NCI-H460 (cell line): ENCODE results near the gene HOXB2. TPM values are rescaled to one million over a fixed set of nuclear protein-coding genes. Genes with fewer than 3 reads are reported as not detected.

Source experiments
- DNase-seq: peaks from one replicate; pipeline ENCODE4 v3.0.0-alpha.2; 2016; ENCODE audit warnings: low read depth; ENCODE audit errors: extremely low read depth
- total RNA-seq: library from RNA; depleted of rRNA; stranded (reverse); fragments of >200 nt; shearing (Covaris generic); gene quantifications from 2 replicates; pipeline ENCODE4 v1.2.3, GENCODE V29; 2014

The HOXB2 gene
- total RNA-seq, 1 experiment from 2014 or later: not detected

GRCh38 chr17:48579760-48580554 lies 35.0 kb upstream of the HOXB2 start:
- DNase-seq: no peak

DNA sequence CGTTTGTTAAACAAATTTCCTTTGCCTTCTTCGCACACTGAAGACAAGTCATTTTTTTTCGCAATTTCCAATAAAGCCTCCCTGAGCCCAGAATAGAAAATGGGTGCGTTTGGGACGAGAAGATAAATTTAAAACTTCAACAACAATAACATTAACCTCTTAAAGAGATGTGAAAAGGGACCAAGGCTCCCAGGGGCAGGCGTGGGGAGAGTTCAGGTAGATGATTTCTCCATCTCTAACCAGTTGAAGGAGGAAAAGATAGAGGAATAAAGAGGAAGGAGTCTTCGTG lies 34.5 kb upstream of the HOXB2 start:
- no peak for DNase-seq

DNA sequence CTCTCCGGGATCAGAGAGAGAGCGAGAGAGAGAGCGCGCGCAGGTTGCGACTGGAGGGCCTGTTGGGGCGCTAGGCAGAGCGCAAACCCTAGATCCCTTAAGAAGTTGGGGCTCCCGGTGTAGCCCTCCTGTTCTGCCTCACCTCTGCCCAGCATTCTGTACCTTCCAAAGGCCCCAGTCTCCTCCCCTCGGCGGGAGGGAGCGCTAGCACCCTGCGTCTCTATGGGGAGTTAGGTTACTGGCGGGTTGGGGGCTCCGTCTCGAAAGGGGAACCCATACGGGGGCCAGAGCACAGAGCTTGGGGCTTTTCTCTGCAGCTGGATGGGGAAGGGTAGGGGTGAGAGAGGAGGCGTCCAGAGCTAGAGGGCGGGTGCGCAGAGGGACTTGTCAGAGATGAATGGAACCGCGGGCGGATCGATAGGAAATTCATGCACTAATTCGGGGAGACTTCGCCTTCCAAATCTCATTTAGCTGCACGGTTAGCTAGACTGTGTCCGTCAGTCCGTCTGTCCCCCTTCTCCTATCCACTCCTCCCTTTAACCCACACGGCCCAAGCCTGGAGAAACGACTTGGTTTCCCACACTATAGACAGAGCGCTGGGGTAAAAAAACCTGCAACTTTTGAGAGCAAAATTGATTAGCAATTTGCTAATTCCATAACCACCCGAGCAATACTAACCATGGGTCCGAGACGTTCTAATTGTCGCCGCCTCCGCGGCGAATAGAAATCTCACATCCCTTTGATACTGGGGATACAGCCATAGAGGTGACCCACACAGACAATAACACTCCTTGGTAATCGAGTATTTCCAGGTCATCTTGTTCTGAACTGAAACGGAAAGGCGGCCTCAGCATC lies 33.9 kb upstream of the HOXB2 start:
- no peak for DNase-seq

- no peak for DNase-seq
These were observed 33.2 kb upstream of the HOXB2 start, which contains the start of gene HOXB4 for GRCh38 chr17:48577946-48578615. Gene HOXB4, minus strand, starts transcription at chr17:48578350. Its CDS starts 31 bp downstream, at chr17:48578319.

DNA sequence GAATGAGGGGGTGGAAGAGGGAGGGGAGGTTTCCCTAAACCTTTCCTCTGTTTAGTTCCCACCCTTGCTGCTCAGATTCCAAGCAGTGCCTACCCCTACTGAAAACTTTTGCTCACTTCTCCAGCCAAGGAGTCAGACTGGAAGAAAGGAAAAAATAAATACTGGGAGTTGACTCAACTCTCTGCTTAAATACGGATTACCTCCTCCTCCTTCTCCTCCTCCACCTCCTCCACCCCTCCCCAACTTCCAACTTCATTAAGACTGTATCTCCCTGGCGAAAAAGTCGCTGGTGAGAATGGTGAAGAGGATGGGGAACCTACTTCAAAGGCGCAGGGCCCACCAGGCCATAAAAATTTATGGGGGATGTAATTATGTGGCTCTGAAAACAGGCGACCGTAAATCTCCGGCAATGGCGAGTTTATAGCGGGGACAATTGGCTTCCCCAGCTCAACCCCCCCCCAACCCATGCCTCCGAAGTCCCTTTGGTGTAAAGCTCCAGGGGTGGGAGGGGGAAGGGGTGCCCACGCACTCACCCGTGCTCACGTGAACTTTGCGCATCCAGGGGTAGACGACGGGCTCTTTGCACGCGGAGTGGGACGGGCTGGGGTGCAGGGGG lies 32.5 kb upstream of the HOXB2 start:
- DNase-seq: no peak

DNA sequence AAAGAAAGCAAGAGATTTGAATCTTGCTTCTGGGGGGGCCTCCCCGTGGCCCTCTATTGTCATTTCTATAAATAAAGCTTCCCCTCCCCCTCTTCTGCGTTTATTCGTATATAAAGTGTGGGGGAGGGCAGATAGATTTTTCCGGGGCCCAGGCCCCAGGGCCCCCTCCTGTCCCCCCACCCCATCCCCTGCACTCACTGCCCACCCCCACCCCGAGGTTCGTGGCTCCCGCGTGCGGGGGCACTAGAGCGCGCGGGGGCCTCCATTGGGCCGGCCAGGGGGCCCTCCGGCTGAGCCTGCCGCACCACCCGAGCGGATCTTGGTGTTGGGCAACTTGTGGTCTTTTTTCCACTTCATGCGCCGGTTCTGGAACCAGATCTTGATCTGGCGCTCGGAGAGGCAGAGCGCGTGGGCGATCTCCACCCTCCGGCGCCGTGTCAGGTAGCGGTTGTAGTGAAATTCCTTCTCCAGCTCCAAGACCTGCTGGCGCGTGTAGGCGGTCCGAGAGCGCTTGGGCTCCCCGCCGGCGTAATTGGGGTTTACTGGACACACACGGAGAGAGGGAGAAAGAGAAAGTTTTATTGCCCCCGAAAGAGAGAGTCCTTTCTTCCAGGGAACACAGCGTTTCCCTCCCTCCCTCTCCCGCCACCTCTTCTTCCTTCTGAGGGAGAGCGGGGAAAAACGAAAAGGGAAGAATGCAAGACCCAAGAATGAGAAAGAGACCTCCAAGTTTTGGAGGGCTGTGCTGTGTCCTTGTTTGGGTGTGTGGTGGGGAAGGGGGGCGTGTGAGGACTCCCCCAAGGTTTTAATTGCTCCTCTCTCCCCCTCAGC lies 31.8 kb upstream of the HOXB2 start:
- no peak for DNase-seq

GRCh38 chr17:48575673-48576478 lies 31.0 kb upstream of the HOXB2 start:
- no peak for DNase-seq

DNA sequence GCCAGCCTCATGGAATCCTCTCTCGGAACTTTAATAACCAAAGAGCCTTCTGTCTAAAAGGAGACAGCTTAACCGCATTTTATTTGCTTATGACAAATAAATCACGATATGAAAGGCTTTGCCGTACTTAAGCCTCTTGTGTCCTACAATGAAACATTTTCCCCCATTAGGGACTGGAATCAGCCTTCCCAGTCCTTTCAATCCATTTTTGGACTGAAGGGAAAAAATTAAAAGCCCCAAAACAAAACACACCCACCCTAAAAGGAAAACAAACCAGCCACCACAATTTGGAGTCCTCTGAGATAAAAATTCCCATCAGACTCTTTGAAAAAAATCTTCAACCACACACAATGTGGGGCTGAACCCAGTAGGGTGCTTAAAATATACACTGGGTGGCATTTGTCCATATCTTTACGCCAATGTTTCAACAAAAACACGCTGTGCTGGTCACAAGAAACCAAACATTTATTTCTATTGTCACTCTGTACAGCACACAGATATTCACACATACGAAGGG lies 30.2 kb upstream of the HOXB2 start:
- no peak for DNase-seq

DNA sequence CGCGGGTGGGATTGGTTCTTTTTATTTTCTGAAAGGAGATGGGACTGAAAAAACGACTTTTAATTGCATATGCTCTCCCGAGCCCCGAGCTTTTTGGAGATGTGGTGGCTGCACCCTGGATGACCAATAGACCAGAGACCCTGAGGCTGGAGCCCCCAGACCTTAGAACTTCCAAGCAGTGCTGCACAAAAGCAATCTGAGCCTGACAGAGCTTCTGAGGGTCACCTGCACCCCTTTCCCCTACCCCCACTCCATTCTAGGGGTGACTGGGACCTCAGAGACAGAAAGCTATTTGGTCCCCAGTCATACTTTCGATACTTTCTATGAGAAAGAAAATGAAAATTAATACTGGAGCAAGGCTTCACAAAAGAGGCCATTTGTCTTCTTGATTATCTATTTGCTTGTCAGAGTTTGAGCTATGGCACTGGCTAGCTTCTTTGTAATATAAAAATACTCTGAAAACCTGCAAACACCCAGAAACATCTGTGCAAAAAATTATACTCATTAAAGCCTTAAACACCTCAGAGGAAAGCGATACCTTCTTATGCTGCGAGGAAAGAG lies 29.7 kb upstream of the HOXB2 start:
- DNase-seq: no peak

- DNase-seq: no peak
These were observed 27.0 kb upstream of the HOXB2 start for GRCh38 chr17:48571826-48572417.

GRCh38 chr17:48571024-48571818 lies 26.3 kb upstream of the HOXB2 start:
- DNase-seq: no peak

DNA sequence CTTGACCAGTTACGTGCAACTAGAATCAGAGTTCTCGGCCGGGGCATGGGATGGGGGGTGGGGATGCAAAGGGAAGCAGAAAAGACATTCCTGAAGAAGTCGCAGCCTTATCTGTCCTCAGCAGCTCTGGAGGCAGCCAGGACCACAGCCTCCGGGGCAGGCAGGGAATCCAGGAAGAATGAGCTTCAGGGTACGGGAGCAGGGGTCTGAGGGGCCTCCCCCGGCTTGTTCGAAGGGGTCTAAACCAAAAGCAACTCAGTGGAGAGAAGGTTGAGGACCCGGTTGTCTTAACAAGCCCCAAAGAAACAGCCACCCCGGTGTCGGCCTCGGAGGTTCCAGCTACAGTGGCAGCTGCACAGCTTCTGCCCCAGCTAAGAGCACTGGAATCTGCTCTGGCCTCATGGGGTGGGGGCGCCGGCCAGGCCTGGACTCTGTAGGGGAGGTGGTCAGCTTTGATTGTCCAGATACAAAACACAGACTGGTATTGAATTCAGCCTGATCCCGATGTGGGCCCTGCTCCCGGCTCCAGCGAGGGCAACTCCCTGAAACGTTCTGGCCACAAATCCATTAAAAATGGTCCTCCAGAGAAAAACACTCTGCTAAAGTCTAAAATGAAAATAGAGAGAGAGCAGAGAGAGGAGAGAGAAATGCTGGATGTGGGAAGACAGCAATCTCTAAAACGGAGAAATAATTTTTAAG lies 25.6 kb upstream of the HOXB2 start:
- no peak for DNase-seq

- no peak for DNase-seq
These were observed 24.9 kb upstream of the HOXB2 start for GRCh38 chr17:48569674-48570324.

DNA sequence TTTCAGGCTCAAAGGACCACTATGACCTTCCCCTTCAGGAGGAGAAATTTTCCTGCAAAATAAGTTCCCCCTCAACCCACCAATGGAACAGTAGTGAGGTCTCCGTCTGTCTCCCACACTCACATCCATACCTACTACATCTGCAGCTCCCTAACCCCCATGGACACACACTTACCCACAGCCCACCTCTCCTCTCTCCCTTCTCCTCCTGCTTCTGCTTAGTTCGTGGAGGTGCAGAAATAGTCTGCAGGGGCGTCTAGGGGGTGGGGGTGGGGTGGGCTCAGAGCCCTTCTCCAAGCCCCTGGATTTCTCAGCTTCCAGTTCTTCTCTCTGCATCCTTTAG lies 24.3 kb upstream of the HOXB2 start:
- DNase-seq: no peak

DNA sequence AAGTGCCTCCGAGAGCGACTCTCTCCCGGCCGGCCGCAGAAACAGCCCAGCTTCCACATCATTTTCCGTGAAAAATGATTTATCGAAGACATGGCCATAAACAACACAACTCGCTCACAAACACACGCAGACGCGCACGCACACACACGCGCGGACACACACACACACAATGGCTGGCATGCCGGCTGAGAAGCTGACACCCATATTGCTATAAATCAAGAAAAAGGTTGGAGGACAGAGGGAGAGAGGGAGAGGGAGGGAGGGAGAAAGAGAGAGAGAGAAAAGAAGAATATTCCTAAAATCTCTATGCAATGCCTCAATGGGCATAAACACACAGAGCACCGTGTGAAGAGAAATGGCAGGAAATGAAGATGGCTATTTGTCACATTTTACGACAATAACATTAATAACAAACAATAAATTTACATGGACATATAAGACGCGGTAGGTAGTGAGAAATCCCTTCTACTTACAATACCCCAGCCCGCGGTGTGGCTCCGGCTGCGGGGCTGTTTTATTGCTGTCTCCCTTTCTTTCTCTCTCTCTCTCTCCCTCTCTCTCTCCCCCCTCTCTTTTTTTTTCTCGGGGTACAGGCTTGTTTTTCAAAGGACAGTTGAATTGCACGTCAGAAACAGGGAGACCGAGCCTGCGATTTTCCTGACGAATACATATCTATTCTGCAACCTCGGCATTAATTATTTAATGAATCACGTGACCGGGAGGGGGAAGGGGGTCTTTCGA lies 23.8 kb upstream of the HOXB2 start:
- no peak for DNase-seq
